Spinal cord (tissue), 10 donors: ENCODE results near the gene SGMS1. TPM values are rescaled to one million over a fixed set of nuclear protein-coding genes. Genes with fewer than 3 reads are reported as not detected.
"Not testable (repeated sequence)": the region's sequence is repeated elsewhere in the genome, so short reads cannot be mapped to it uniquely, and the experiment has no call there.

Experiments
- DNase-seq, 6 donors: peaks; one replicate each; pipeline versions ENCODE4 v3.0.0 to v3.0.0-alpha.2; 2013 to 2015; ENCODE audit warnings: low spot score in 6 of 6, low read depth in 4 of 6
- H3K27ac ChIP-seq: one replicate; pipeline ENCODE4 v1.5.1; 2013; ENCODE audit warnings: low read depth, low read length, control low read depth
- H3K27me3 ChIP-seq: one replicate; pipeline ENCODE4 v1.6.1; 2013; ENCODE audit warnings: low read length; ENCODE audit not compliant: control insufficient read depth, insufficient read depth
- H3K36me3 ChIP-seq: one replicate; pipeline ENCODE4 v1.6.1; 2013; ENCODE audit warnings: low read length; ENCODE audit not compliant: control insufficient read depth, insufficient read depth
- H3K4me1 ChIP-seq: one replicate; pipeline ENCODE4 v1.6.1; 2013; ENCODE audit warnings: low read length; ENCODE audit not compliant: control insufficient read depth, insufficient read depth
- H3K4me3 ChIP-seq: one replicate; pipeline ENCODE4 v1.5.1; 2013; ENCODE audit warnings: low read depth, low read length, control low read depth
- H3K9me3 ChIP-seq: one replicate; pipeline ENCODE4 v1.6.1; 2013; ENCODE audit warnings: low read length; ENCODE audit not compliant: control insufficient read depth, insufficient read depth
- WGBS: methylation state at CpG from one replicate; pipeline ENCODE4 v1.1.5; 2013; ENCODE audit warnings: missing lambda C conversion rate; ENCODE audit not compliant: insufficient coverage; 5-methylcytosine and 5-hydroxymethylcytosine counted together
- polyA plus RNA-seq, 2 donors: library from polyadenylated mRNA; unstranded; fragments of 120-200 nt; gene quantifications; one replicate each; pipeline ENCODE4 v1.2.1, GENCODE V29; 2013; ENCODE audit not compliant: insufficient read length in 2 of 2
- total RNA-seq, 2 donors: library from RNA; depleted of rRNA in 1 of 2; stranded (reverse); fragments of 120-200 nt in 1 of 2; fragments of >200 nt in 1 of 2; gene quantifications; one replicate each; pipeline versions ENCODE4 v1.2.3 to v1.2.4, GENCODE V29; 2013 to 2014
- donor health status: healthy.

Gene SGMS1
- total and polyA plus RNA-seq, 4 donors, result 24.5 to 57.2 (median 40.5) TPM

DNA sequence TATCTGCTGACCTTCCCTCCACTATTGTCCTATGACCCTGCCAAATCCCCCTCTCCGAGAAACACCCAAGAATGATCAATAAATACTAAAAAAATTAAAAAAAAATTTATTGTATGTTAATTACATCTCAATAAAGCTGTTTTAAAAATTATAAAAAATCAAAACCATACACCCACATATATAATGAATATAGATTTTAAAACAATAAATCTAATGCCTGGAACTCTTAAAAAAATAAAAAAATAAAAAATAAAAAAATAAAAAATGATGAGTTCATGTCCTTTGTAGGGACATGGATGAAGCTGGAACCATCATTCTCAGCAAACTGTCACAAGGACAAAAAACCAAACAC, 267.3 kb downstream of the SGMS1 start:
- H3K4me3 ChIP-seq, H3K9me3 ChIP-seq, H3K27me3 ChIP-seq, H3K4me1 ChIP-seq, H3K27ac ChIP-seq, DNase-seq, H3K36me3 ChIP-seq: not testable (repeated sequence)
- WGBS, result no CpG with 5 or more reads among the region's 1 CpG

DNA sequence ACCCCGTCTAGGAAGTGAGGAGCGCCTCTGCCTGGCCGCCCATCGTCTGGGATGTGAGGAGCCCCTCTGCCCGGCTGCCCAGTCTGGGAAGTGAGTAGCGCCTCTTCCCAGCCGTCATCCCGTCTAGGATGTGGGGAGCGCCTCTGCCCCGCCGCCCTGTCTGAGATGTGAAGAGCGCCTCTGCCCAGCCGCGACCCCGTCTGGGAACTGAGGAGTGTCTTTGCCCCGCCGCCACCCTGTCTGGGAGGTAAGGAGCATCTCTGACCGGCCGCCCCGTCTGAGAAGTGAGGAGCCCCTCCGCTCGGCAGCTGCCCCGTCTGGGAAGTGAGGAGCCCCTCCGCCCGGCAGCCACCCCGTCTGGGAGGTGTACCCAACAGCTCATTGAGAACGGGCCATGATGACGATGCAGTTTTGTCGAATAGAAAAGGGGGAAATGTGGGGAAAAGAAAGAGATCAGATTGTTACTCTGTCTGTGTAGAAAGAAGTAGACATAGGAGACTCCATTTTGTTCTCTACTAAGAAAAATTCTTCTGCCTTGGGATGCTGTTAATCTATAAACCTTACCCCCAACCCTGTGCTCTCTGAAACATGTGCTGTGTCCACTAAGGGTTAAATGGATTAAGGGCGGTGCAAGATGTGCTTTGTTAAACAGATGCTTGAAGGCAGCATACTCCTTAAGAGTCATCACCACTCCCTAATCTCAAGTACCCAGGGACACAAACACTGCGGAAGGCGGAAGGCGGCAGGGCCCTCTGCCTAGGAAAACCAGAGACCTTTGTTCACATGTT, 267.9 kb downstream of the SGMS1 start:
- not testable (repeated sequence) for H3K4me1 ChIP-seq, H3K27me3 ChIP-seq, H3K36me3 ChIP-seq, DNase-seq, H3K4me3 ChIP-seq, H3K27ac ChIP-seq, H3K9me3 ChIP-seq
- WGBS, result 98% methylated on average over 20 of the region's 33 CpGs

DNA sequence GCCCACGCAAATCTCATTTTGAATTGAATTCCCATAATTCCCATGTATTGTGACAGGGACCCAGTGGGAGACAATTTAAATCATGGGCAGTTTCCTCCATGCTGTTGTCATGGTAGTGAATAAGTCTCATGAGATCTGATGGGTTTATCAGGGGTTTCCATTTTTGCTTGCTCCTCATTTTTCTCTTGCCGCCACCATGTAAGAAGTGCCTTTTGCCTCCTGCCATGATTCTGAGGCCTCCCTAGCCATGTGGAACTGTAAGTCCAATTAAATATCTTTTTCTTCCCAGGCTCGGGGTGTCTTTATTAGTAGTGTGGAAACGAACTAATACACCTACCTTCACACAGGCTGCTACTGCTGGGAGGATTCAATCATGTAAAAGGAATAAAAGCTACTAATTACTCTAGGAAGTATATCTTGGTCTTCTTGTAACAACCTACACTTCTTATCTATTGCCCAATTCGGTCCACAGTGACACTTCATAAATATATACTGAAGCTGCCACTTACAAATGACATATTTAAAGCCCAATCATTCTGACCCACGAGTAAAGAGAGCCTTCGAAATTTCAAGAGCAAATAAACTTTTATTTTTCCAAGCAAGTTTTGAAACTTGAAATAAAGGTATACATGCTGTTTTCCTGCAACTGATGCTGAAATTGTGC, 272.1 kb downstream of the SGMS1 start:
- H3K4me3 ChIP-seq, result no peak overlapping the region
- H3K4me1 ChIP-seq, result no peaks in the 10 kb centered on the region
- DNase-seq, result no peak
- 83% methylated on average over 2 of the region's 7 CpGs for WGBS
- H3K36me3 ChIP-seq, result peaks cover 3% of the 10 kb centered on the region
- no peak overlapping the region for H3K27ac ChIP-seq
- no peaks in the 10 kb centered on the region for H3K27me3 ChIP-seq
- peaks cover 6% of the 10 kb centered on the region for H3K9me3 ChIP-seq

DNA sequence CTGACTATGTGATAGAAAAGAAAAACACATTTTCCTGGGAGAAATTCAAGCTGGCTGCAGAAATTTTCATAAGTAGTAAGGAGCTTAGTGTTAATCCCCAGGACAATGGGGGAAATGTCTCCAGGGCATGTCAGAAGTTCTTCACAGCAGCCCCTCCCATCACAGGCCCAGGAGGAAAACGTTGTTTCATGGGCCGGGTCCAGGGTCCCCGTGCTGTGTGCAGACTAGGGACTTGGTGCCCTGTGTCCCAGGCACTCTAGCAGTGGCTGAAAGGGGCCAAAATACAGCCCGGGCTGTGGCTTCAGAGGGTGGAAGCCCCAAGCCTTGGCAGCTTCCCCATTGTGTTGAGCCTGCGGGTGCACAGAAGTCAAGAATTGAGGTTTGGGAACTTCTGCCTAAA, 273.4 kb downstream of the SGMS1 start:
- Histone ChIP-seq H3K4me1 (no peaks in the 10 kb centered on the region), H3K27ac (no peak overlapping the region), H3K4me3 (no peak overlapping the region), H3K36me3 (no peaks in the 10 kb centered on the region), H3K9me3 (peaks cover 6% of the 10 kb centered on the region), H3K27me3 (no peaks in the 10 kb centered on the region)
- 95% methylated on average over 5 of the region's 5 CpGs for WGBS
- no peak for DNase-seq

- 100% methylated on average over 1 of the region's 1 CpG for WGBS
- Histone ChIP-seq H3K9me3 (peaks cover 6% of the 10 kb centered on the region), H3K36me3 (no peaks in the 10 kb centered on the region), H3K4me3 (no peak overlapping the region), H3K27ac (no peak overlapping the region), H3K4me1 (no peaks in the 10 kb centered on the region), H3K27me3 (no peaks in the 10 kb centered on the region)
- no peak for DNase-seq
Observed at GRCh38 chr10:50349554-50349953, 274.2 kb downstream of the SGMS1 start.

DNA sequence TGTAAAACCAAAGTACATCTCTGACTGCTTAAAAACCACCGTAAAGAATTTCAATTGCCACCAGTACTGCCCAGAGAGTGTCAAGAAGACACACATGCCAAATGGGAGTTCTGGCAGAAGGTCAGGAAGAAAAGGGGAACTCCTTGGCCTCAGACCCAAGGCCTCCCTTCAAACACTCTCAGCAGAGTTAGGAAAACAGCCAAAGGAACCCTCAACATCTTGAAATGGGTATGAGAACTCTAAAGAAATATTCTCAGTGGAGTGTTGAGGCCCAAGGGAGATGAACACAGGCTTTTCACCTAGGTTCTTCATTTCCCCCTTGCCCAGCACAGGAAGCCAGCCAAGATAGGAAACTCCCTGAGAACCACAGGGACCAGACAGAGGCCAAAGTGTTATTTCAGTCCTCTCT, 276.4 kb downstream of the SGMS1 start:
- Histone ChIP-seq H3K36me3 (peaks cover 6% of the 10 kb centered on the region), H3K4me1 (no peaks in the 10 kb centered on the region), H3K4me3 (no peak overlapping the region), H3K27me3 (no peaks in the 10 kb centered on the region), H3K27ac (no peak overlapping the region), H3K9me3 (peaks cover 6% of the 10 kb centered on the region)
- no CpG with 5 or more reads among the region's 1 CpG for WGBS
- peak in 1 of 6 donors; percentile 6 for DNase-seq

GRCh38 chr10:50346942-50347341, 276.8 kb downstream of the SGMS1 start:
- WGBS, result 100% methylated on average over 1 of the region's 2 CpGs
- H3K27ac ChIP-seq, result no peak overlapping the region

GRCh38 chr10:50345545-50345944, 278.2 kb downstream of the SGMS1 start:
- no CpG with 5 or more reads among the region's 3 CpGs for WGBS

More at GRCh38 chr10:50346942-50347341, 276.8 kb downstream of the SGMS1 start:
- no peak for DNase-seq
- Histone ChIP-seq H3K4me3 (no peak overlapping the region), H3K4me1 (no peaks in the 10 kb centered on the region), H3K36me3 (peaks cover 6% of the 10 kb centered on the region), H3K27me3 (no peaks in the 10 kb centered on the region), H3K9me3 (peaks cover 6% of the 10 kb centered on the region)

GRCh38 chr10:50343702-50344331, 279.9 kb downstream of the SGMS1 start:
- peaks cover 6% of the 10 kb centered on the region for H3K36me3 ChIP-seq
- no peaks in the 10 kb centered on the region for H3K4me1 ChIP-seq
- H3K27ac ChIP-seq, result no peak overlapping the region
- WGBS, result 98% methylated on average over 9 of the region's 12 CpGs
- no peak for DNase-seq
- peaks cover under 1% of the 10 kb centered on the region for H3K9me3 ChIP-seq
- H3K4me3 ChIP-seq, result no peak overlapping the region
- H3K27me3 ChIP-seq, result no peaks in the 10 kb centered on the region

More at GRCh38 chr10:50345545-50345944, 278.2 kb downstream of the SGMS1 start:
- Histone ChIP-seq H3K9me3 (peaks cover 6% of the 10 kb centered on the region), H3K4me1 (no peaks in the 10 kb centered on the region), H3K4me3 (no peak overlapping the region), H3K27ac (no peak overlapping the region), H3K27me3 (no peaks in the 10 kb centered on the region), H3K36me3 (peaks cover 6% of the 10 kb centered on the region)
- no peak for DNase-seq
